Measurements from ENCODE around the gene TMEM271. TPM values are rescaled to one million over a fixed set of nuclear protein-coding genes. Genes with fewer than 3 reads are reported as not detected.

Gene TMEM271
- total RNA-seq, 4 donors from 2014 or later, result not detected

DNA sequence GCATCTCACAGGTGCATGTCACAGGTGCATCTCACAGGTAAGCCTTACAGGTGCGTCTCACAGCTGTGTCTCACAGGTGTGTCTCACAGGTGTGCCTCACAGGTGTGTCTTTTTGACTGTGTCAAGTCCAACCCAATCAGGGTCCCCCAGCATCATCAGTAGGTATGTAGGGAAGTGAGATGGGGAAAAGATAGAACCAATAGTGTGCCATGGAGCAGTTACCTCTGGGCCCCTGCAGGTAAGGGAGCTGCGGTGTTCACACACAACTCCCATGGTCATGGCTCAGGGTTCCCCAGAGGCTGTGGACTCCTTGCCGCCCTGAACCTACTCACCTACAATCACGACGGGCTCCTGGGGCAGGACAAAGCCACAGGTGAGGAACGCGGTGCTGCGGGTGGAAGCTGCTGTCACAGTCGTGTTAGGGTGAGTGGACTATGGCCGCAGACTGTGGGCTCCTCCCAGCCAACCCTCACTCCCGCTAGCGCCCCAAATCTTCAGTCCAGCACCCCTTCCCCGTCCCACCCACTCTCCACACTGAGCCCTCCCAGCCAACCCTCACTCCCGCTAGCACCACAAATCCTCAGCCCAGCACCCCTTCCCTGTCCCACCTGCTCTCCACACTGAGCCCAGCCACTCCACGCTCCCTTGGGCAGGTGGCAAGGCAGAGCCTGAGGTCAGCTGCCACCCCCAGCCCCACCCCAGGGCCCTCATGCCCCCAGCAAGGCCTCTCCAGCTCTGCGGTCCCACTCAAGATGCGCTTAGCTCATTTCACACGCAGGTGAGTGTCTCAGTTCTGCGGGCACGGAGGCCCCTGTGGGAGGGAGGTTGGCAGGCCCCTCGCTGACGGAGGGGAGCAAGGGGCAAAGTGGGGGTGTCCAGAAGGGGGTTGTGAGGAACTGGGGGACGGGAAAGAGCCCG lies 47.2 kb upstream of the TMEM271 start:
- Histone ChIP-seq H3K27me3 (peaks cover 0 to 4% (median 3%) of the 10 kb centered on the region in 3 donors), H3K9me3 (no peaks in the 10 kb centered on the region), H3K27ac (no peak overlapping the region), H3K36me3 (no peaks in the 10 kb centered on the region), H3K4me1 (no peaks in the 10 kb centered on the region), H3K4me3 (no peak overlapping the region)
- ATAC-seq (no peak), DNase-seq (no peak)
- TF ChIP-seq CTCF (IDR thresholded peaks at IDR 0.05 in 4 of 5, conservative IDR thresholded peaks at IDR 0.05 in 1 of 5) (no peak), POLR2A (IDR thresholded peaks at IDR 0.05) (no peak)
- intact Hi-C loops (cut with DNase I; ENCODE audit: low total_unique reads) (no loop called here), in situ Hi-C loops (cut with MboI; ENCODE audit: low sequenced_read_pairs in 4 of 4) (no loop called here)

GRCh38 chr4:622071-622995 lies 46.2 kb upstream of the TMEM271 start:
- Histone ChIP-seq H3K4me3 (no peak overlapping the region), H3K27me3 (peaks cover 0 to 5% (median 4%) of the 10 kb centered on the region in 3 donors), H3K9me3 (no peaks in the 10 kb centered on the region), H3K4me1 (no peaks in the 10 kb centered on the region), H3K27ac (no peak overlapping the region), H3K36me3 (no peaks in the 10 kb centered on the region)
- ATAC-seq, result no peak
- TF ChIP-seq POLR2A (IDR thresholded peaks at IDR 0.05) (no peak), CTCF (IDR thresholded peaks at IDR 0.05 in 4 of 5, conservative IDR thresholded peaks at IDR 0.05 in 1 of 5) (no peak)
- no peak for DNase-seq
- intact Hi-C loops (cut with DNase I; ENCODE audit: low total_unique reads) (no loop called here), in situ Hi-C loops (cut with MboI; ENCODE audit: low sequenced_read_pairs in 4 of 4) (no loop called here)

DNA sequence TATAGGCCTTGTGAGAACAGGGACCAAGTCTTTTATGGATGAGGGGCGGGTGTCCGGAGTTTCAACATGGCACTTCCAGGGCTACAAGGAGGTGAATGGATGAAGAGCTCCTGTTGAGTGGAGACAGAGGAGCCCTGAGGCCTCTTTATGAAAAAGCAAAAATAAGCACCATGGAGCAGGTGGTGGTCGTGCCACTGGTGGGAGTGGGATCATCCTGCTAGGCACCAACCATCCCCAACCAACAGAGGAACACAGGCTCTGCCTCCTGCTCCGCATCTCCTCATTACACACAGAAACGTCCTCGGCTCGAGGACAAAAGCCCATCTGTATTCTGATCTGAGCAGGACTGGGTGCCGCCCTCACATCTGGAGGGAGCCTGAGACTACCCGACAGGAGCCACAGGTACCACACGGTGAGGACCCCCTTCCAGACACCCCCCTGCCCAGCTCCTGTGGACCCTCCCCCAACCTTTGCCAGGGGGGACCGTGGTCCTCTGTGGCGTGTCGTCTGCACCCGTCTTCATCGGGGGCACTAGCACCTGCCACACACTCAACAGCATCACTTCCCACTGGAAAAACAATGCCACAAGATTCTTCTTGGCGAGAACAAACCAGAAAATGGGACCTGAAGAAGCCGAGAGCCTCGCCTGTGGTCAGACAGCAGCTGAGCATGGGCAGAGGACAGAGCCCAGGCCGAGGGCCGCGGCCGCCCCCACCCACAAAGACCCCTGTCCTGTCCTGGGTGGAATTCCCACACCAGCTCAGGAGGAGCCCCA lies 45.4 kb upstream of the TMEM271 start:
- in situ Hi-C loops (cut with MboI; ENCODE audit: low sequenced_read_pairs in 4 of 4) (no loop called here), intact Hi-C loops (cut with DNase I; ENCODE audit: low total_unique reads) (no loop called here)
- no peak for TF ChIP-seq CTCF (IDR thresholded peaks at IDR 0.05 in 4 of 5, conservative IDR thresholded peaks at IDR 0.05 in 1 of 5)
- TF ChIP-seq POLR2A (IDR thresholded peaks at IDR 0.05), result no peak
- DNase-seq, result no peak
- Histone ChIP-seq H3K9me3 (no peaks in the 10 kb centered on the region), H3K27ac (no peak overlapping the region), H3K27me3 (peaks cover 0 to 9% (median 3%) of the 10 kb centered on the region in 3 donors), H3K36me3 (no peaks in the 10 kb centered on the region), H3K4me3 (no peak overlapping the region), H3K4me1 (no peaks in the 10 kb centered on the region)
- no peak for ATAC-seq

DNA sequence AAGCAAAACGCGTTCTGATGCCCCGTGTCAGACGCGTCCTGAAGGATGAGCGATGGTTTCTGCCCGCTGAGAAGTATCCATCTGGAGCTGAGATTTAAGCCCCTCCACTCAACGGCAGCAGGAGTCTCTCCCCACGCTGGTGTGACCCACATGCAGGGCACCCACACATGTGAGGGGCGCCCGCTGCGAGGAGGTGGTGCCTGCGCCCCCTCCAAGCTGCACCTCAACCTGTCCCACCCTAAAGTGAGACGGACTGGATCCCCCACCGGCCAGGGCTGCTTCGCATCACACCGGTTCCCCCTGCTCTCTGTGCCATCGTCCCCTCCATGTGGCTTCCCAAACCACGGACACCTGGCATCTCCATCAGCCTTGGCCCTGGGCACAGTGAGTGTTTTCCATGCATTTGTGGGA lies 44.8 kb upstream of the TMEM271 start:
- Histone ChIP-seq H3K9me3 (no peaks in the 10 kb centered on the region), H3K27me3 (peaks cover 0 to 7% (median 0%) of the 10 kb centered on the region in 3 donors), H3K4me1 (no peaks in the 10 kb centered on the region), H3K36me3 (no peaks in the 10 kb centered on the region), H3K4me3 (no peak overlapping the region), H3K27ac (no peak overlapping the region)
- no peak for TF ChIP-seq CTCF (IDR thresholded peaks at IDR 0.05 in 4 of 5, conservative IDR thresholded peaks at IDR 0.05 in 1 of 5)
- TF ChIP-seq POLR2A (IDR thresholded peaks at IDR 0.05), result no peak
- DNase-seq (no peak), ATAC-seq (no peak)
- intact Hi-C loops (cut with DNase I; ENCODE audit: low total_unique reads), result no loop called here
- in situ Hi-C loops (cut with MboI; ENCODE audit: low sequenced_read_pairs in 4 of 4), result no loop called here

All from gastrocnemius medialis (tissue), 4 donors.